ENCODE data around the gene CYP3A5.

DNA sequence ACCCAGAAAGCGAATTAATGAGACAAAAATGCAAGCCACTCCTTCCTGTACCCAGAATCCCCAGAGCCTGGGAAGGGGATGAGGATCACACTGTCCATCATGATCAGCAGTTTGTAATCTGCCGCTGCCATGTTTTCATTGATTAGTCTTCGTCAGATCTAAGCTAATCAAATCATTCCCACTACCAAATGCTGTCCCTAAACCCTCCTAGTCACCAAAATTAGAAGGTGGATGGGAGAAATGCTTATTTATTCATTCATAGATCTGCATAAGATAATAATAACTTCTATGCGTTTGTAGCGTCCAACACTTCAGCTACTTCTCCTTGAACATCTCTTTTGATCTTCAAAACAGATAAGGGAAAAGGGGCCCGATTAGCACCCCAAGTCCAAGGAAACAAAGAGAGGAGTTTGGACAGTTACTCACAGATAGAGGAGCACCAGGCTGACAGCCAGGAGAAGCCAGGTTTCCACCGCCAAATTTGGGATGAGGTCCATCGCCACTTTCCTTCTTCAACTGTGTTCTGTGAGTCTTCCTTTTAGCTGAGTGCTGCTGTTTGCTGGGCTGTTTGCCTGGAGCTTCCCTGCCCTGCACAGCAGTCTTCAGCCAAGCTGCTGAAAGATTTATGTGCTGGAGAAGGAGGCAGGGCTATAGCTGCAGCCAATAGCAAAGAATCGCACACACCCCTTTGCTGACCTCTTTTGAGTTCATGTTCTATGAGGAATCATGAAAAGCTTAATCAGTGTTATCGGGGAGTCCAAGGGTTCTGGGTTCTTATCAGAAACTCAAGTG, at the start of gene CYP3A5:
- TF ChIP-seq CTCF (optimal IDR thresholded peaks at IDR 0.05 in 1 of 3, IDR thresholded peaks at IDR 0.05 in 1 of 3, conservative IDR thresholded peaks at IDR 0.05 in 1 of 3; ENCODE audit: extremely low read depth in 1 of 3, insufficient read depth in 2 of 3, low read length in 3 of 3) (no peak), EZH2 (IDR thresholded peaks at IDR 0.05; ENCODE audit: low read length) (no peak)

All from keratinocyte (primary cell).